GM12878 (cell line): ENCODE data around the gene ALG11. TPM values are rescaled to one million over a fixed set of nuclear protein-coding genes. Genes with fewer than 3 reads are reported as not detected.

Experiments
- ATAC-seq: fragments of 200-7000 bp; cut with Tn5 transposase; 3 replicates; pipeline ENCODE4 v1.9.1; 2020; ENCODE audit warnings: mild to moderate bottlenecking, moderate library complexity
- BruUV-seq: library from RNA; stranded (reverse); fragments of 400-500 nt; replicated peaks from 2 replicates; lab custom pipeline; 2021; lab: Mats Ljungman, UMichigan
- CTCF ChIA-PET: fragments of 300-600 bp; sonication (Branson Sonifier 250); formaldehyde crosslinking; extraction: SDS; loops from one replicate; lab custom pipeline; 2021; ENCODE audit warnings: inconsistent platforms; lab: Yijun Ruan, JAX
- POLR2A ChIA-PET: fragments of 350-600 bp; formaldehyde crosslinking; extraction: SDS; loops from one replicate; lab custom pipeline; 2021; ENCODE audit warnings: inconsistent platforms; lab: Charles Lee
- RAD21 ChIA-PET: fragments of 300-600 bp; sonication (Branson Sonifier 250); formaldehyde crosslinking; loops from one replicate; lab custom pipeline; 2023; ENCODE audit warnings: antibody characterized with exemption; ENCODE audit not compliant: unreplicated experiment; lab: Charles Lee
- SMC1A ChIA-PET: fragments of 300-600 bp; sonication (Branson Sonifier 250); formaldehyde crosslinking; loops from one replicate; lab custom pipeline; 2023; ENCODE audit not compliant: unreplicated experiment, uncharacterized antibody; lab: Charles Lee
- DNase-seq: peaks from one replicate; pipeline ENCODE4 v3.0.0-alpha.2; 2011; ENCODE audit warnings: low read depth, low spot score
- FAIRE-seq: peaks from 3 replicates; lab custom pipeline; 2011; peaks lifted over from hg19 to GRCh38; lab: Jason Lieb, UNC
- H2AFZ ChIP-seq: 2 replicates; pipeline ENCODE4 v1.6.0; 2011; ENCODE audit warnings: low read depth, low read length, control low read depth; ENCODE audit not compliant: control insufficient read depth
- H3K27ac ChIP-seq: 2 replicates; pipeline ENCODE4 v1.5.1; 2011; ENCODE audit warnings: control low read depth; ENCODE audit not compliant: control insufficient read depth, insufficient read depth
- H3K27me3 ChIP-seq, 2 experiments: replicated peaks in 1 of 2; 2 replicates each; pipeline versions ENCODE4 v1.6.0 to v1.6.1; 2011; ENCODE audit warnings: low read length in 1 of 2; ENCODE audit not compliant: control insufficient read depth in 2 of 2, insufficient read depth in 2 of 2
- H3K36me3 ChIP-seq, 2 experiments: 2 replicates each; pipeline ENCODE4 v1.5.1; 2011; ENCODE audit warnings: low read length in 1 of 2; ENCODE audit not compliant: control insufficient read depth in 2 of 2, insufficient read depth in 2 of 2
- H3K4me1 ChIP-seq: 2 replicates; pipeline ENCODE4 v1.6.1; 2011; ENCODE audit warnings: mild to moderate bottlenecking, low read length, moderate library complexity, mixed read lengths; ENCODE audit not compliant: control insufficient read depth, insufficient read depth
- H3K4me2 ChIP-seq: 2 replicates; pipeline ENCODE4 v1.6.0; 2011; ENCODE audit warnings: control low read depth; ENCODE audit not compliant: control insufficient read depth, insufficient read depth
- H3K4me3 ChIP-seq: fragments of 200-600 bp; sonication (generic); 2 replicates; pipeline ENCODE4 v1.5.1; 2016
- H3K79me2 ChIP-seq: 2 replicates; pipeline ENCODE4 v1.6.0; 2011; ENCODE audit warnings: low read length; ENCODE audit not compliant: control insufficient read depth, insufficient read depth
- H3K9ac ChIP-seq: 2 replicates; pipeline ENCODE4 v1.8.0; 2011; ENCODE audit warnings: low read length, control low read depth, mixed read lengths; ENCODE audit not compliant: control insufficient read depth, insufficient read depth
- H3K9me3 ChIP-seq: replicated peaks from 3 replicates; pipeline ENCODE4 v1.5.1; 2011; ENCODE audit warnings: mild to moderate bottlenecking, low read length; ENCODE audit not compliant: control insufficient read depth, insufficient read depth
- H4K20me1 ChIP-seq: 2 replicates; pipeline ENCODE4 v1.6.0; 2011; ENCODE audit not compliant: control insufficient read depth, insufficient read depth
- CBX3 ChIP-seq: fragments of 200-600 bp; sonication (generic); IDR thresholded peaks from 2 replicates; pipeline ENCODE4 v1.6.1; 2016; ENCODE audit warnings: low read depth, borderline replicate concordance
- EED ChIP-seq: sonication (generic); IDR thresholded peaks from 2 replicates; pipeline ENCODE4 v1.6.1; 2016; ENCODE audit warnings: antibody characterized with exemption, low read depth
- EGR1 ChIP-seq, 2 experiments: IDR thresholded peaks; 1 replicate in 1 of 2; 2 replicates in 1 of 2; pipeline ENCODE4 v1.6.1; 2011 to 2012; ENCODE audit warnings: low read depth in 2 of 2, low read length in 2 of 2, borderline replicate concordance in 1 of 2, mild to moderate bottlenecking in 1 of 2, moderate library complexity in 1 of 2
- LARP7 ChIP-seq: fragments of 450-650 bp; IDR thresholded peaks from 2 replicates; pipeline ENCODE4 v1.6.1; 2017; ENCODE audit warnings: mild to moderate bottlenecking
- MTA3 ChIP-seq: IDR thresholded peaks from 2 replicates; pipeline ENCODE4 v1.6.1; 2012; ENCODE audit warnings: low read length, inconsistent platforms, borderline replicate concordance
- MYC ChIP-seq: IDR thresholded peaks from 2 replicates; pipeline ENCODE4 v1.6.1; 2011; ENCODE audit warnings: mild to moderate bottlenecking, low read length, moderate library complexity, inconsistent platforms; ENCODE audit not compliant: insufficient read depth, insufficient replicate concordance, insufficient read length, severe bottlenecking
- WGBS: methylation state at CpG from one replicate; pipeline ENCODE4 v1.1.6; 2016; ENCODE audit warnings: low lambda C conversion rate; ENCODE audit not compliant: insufficient replicate concordance, insufficient coverage; ENCODE audit errors: missing lambda C conversion rate; 5-methylcytosine and 5-hydroxymethylcytosine counted together
- in situ Hi-C: fragments of 300-500 bp; cut with MboI; formaldehyde crosslinking; loops from 9 replicates; pipeline ENCODE4 v1.14.3; 2018; ENCODE audit warnings: mixed read lengths
- intact Hi-C: fragments of 100-400 bp; cut with micrococcal nuclease; formaldehyde crosslinking; loops from one replicate; pipeline ENCODE4 v1.14.2; 2022; ENCODE audit not compliant: unreplicated experiment
- polyA plus RNA-seq, 11 experiments: library from polyadenylated mRNA; depleted of rRNA in 4 of 11; unstranded in 6 of 11; stranded (reverse) in 5 of 11; fragments of >200 nt; fragmentation: Nextera tagmentation in 4 of 11; fragmentation: Illumina TruSeq in 1 of 11; extraction: Ambion mirVana in 4 of 11; extraction: Trizol in 1 of 11; gene quantifications; 1 replicate in 1 of 11; 2 replicates in 10 of 11; pipeline versions ENCODE4 v1.2.1 to v1.2.3, GENCODE V29; 2011 to 2016; ENCODE audit warnings: inconsistent platforms in 2 of 11, missing spikeins in 2 of 11, low read depth in 1 of 11
- total RNA-seq, 4 experiments: library from RNA; depleted of rRNA in 3 of 4; stranded (reverse); fragments of >200 nt in 3 of 4; fragmentation: Illumina TruSeq in 1 of 4; extraction: Trizol in 1 of 4; gene quantifications; 2 replicates each; pipeline versions ENCODE4 v1.2.1 to v1.2.3, GENCODE V29; 2013 to 2021
- TF ChIP-seq, protein P1 (sequence below): fragments of 450-650 bp; IDR thresholded peaks from 2 replicates; pipeline ENCODE4 v1.6.1; 2016; ENCODE audit warnings: mild to moderate bottlenecking
- TF ChIP-seq, protein P2 (sequence below): IDR thresholded peaks from 2 replicates; pipeline ENCODE4 v1.6.1; 2012; ENCODE audit warnings: low read length, inconsistent platforms
- TF ChIP-seq, protein P3 (sequence below): fragments of 450-650 bp; IDR thresholded peaks from 2 replicates; pipeline ENCODE4 v1.6.1; 2016; ENCODE audit warnings: mild to moderate bottlenecking
- TF ChIP-seq, protein P4 (sequence below): IDR thresholded peaks from 2 replicates; pipeline ENCODE4 v1.6.1; 2011; ENCODE audit warnings: borderline replicate concordance, low read depth, mild to moderate bottlenecking, moderate library complexity, low read length; ENCODE audit not compliant: insufficient read depth, poor library complexity, severe bottlenecking
- TF ChIP-seq, protein P5 (sequence below): IDR thresholded peaks from 2 replicates; pipeline ENCODE4 v1.6.1; 2012; ENCODE audit warnings: improper control_type of control experiment, low read depth, low read length; ENCODE audit not compliant: insufficient replicate concordance

Gene ALG11
- total and polyA plus RNA-seq, 10 of the 15 experiments (the other 5 are each of a cell fraction or from before 2014, with no cell fraction given) = 8.4 to 27.7 (median 15.6) TPM

DNA sequence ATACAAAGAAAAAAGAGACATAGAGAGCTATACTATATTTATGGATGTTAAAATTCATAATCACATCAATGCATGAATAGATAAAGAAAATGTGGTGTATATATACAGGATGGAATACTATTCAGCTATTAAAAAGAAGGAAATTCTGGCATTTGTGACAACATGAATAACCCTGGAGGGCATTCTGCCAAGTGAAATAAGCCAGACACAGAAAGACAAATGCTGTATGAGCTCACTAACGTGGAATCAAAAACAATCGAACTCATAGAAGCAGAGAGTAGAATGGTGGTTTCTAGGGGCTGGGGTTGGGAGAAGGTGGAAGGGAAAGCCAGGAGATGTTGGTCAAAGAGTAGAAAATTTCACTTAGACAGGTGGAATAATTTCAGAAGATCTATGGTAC, 36.3 kb downstream of the ALG11 start:
- Histone ChIP-seq H3K9ac (no peak overlapping the region), H4K20me1 (no peaks in the 10 kb centered on the region), H3K36me3 (no peaks in the 10 kb centered on the region), H3K79me2 (no peaks in the 10 kb centered on the region), H3K4me1 (no peaks in the 10 kb centered on the region), H3K9me3 (no peaks in the 10 kb centered on the region), H3K4me3 (no peak overlapping the region), H3K4me2 (no peak overlapping the region), H3K27ac (no peak overlapping the region), H2AFZ (no peak overlapping the region), H3K27me3 (no peaks in the 10 kb centered on the region)
- ATAC-seq = no peak
- DNase-seq = no peak
- ChIA-PET SMC1A (no interaction called here), CTCF (no interaction called here), POLR2A (no interaction called here), RAD21 (no interaction called here)
- in situ Hi-C loops = no loop called here
- TF ChIP-seq MYC (no peak), EGR1 (IDR thresholded peaks at IDR 0.05; ENCODE audit: borderline replicate concordance in 1 of 2, low read depth in 2 of 2, low read length in 2 of 2) (no peak), CBX3 (no peak), EED (no peak), MTA3 (no peak), LARP7 (no peak)
- TF ChIP-seq, protein P1, sequence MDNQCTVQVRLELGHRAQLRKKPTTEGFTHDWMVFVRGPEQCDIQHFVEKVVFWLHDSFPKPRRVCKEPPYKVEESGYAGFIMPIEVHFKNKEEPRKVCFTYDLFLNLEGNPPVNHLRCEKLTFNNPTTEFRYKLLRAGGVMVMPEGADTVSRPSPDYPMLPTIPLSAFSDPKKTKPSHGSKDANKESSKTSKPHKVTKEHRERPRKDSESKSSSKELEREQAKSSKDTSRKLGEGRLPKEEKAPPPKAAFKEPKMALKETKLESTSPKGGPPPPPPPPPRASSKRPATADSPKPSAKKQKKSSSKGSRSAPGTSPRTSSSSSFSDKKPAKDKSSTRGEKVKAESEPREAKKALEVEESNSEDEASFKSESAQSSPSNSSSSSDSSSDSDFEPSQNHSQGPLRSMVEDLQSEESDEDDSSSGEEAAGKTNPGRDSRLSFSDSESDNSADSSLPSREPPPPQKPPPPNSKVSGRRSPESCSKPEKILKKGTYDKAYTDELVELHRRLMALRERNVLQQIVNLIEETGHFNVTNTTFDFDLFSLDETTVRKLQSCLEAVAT = no peak
- TF ChIP-seq, protein P2, sequence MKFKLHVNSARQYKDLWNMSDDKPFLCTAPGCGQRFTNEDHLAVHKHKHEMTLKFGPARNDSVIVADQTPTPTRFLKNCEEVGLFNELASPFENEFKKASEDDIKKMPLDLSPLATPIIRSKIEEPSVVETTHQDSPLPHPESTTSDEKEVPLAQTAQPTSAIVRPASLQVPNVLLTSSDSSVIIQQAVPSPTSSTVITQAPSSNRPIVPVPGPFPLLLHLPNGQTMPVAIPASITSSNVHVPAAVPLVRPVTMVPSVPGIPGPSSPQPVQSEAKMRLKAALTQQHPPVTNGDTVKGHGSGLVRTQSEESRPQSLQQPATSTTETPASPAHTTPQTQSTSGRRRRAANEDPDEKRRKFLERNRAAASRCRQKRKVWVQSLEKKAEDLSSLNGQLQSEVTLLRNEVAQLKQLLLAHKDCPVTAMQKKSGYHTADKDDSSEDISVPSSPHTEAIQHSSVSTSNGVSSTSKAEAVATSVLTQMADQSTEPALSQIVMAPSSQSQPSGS = no peak
- TF ChIP-seq, protein P3, sequence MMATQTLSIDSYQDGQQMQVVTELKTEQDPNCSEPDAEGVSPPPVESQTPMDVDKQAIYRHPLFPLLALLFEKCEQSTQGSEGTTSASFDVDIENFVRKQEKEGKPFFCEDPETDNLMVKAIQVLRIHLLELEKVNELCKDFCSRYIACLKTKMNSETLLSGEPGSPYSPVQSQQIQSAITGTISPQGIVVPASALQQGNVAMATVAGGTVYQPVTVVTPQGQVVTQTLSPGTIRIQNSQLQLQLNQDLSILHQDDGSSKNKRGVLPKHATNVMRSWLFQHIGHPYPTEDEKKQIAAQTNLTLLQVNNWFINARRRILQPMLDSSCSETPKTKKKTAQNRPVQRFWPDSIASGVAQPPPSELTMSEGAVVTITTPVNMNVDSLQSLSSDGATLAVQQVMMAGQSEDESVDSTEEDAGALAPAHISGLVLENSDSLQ = no peak
- TF ChIP-seq, protein P4, sequence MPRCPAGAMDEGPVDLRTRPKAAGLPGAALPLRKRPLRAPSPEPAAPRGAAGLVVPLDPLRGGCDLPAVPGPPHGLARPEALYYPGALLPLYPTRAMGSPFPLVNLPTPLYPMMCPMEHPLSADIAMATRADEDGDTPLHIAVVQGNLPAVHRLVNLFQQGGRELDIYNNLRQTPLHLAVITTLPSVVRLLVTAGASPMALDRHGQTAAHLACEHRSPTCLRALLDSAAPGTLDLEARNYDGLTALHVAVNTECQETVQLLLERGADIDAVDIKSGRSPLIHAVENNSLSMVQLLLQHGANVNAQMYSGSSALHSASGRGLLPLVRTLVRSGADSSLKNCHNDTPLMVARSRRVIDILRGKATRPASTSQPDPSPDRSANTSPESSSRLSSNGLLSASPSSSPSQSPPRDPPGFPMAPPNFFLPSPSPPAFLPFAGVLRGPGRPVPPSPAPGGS = no peak
- TF ChIP-seq, protein P5, sequence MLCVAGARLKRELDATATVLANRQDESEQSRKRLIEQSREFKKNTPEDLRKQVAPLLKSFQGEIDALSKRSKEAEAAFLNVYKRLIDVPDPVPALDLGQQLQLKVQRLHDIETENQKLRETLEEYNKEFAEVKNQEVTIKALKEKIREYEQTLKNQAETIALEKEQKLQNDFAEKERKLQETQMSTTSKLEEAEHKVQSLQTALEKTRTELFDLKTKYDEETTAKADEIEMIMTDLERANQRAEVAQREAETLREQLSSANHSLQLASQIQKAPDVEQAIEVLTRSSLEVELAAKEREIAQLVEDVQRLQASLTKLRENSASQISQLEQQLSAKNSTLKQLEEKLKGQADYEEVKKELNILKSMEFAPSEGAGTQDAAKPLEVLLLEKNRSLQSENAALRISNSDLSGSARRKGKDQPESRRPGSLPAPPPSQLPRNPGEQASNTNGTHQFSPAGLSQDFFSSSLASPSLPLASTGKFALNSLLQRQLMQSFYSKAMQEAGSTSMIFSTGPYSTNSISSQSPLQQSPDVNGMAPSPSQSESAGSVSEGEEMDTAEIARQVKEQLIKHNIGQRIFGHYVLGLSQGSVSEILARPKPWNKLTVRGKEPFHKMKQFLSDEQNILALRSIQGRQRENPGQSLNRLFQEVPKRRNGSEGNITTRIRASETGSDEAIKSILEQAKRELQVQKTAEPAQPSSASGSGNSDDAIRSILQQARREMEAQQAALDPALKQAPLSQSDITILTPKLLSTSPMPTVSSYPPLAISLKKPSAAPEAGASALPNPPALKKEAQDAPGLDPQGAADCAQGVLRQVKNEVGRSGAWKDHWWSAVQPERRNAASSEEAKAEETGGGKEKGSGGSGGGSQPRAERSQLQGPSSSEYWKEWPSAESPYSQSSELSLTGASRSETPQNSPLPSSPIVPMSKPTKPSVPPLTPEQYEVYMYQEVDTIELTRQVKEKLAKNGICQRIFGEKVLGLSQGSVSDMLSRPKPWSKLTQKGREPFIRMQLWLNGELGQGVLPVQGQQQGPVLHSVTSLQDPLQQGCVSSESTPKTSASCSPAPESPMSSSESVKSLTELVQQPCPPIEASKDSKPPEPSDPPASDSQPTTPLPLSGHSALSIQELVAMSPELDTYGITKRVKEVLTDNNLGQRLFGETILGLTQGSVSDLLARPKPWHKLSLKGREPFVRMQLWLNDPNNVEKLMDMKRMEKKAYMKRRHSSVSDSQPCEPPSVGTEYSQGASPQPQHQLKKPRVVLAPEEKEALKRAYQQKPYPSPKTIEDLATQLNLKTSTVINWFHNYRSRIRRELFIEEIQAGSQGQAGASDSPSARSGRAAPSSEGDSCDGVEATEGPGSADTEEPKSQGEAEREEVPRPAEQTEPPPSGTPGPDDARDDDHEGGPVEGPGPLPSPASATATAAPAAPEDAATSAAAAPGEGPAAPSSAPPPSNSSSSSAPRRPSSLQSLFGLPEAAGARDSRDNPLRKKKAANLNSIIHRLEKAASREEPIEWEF = no peak
- intact Hi-C loops = no loop called here
- no peak for FAIRE-seq
- WGBS = 0% methylated on average over 2 of the region's 2 CpGs
- BruUV-seq = no TSS peak
